Vagina (tissue), 2 donors: ENCODE results near the gene CAPN15.

Experiments used
- CTCF ChIP-seq, 3 experiments: fragments of 450-650 bp in 2 of 3; fragments of 200-600 bp in 1 of 3; sonication (generic) in 1 of 3; IDR thresholded peaks; one replicate each; pipeline ENCODE4 v1.5.1; 2017 to 2019; ENCODE audit warnings: antibody characterized with exemption in 3 of 3, mild to moderate bottlenecking in 2 of 3, moderate library complexity in 2 of 3
- POLR2A ChIP-seq, 2 donors: fragments of 450-650 bp; IDR thresholded peaks; one replicate each; pipeline ENCODE4 v1.6.1; 2017; ENCODE audit warnings: antibody characterized with exemption in 2 of 2, mild to moderate bottlenecking in 2 of 2, moderate library complexity in 2 of 2

DNA sequence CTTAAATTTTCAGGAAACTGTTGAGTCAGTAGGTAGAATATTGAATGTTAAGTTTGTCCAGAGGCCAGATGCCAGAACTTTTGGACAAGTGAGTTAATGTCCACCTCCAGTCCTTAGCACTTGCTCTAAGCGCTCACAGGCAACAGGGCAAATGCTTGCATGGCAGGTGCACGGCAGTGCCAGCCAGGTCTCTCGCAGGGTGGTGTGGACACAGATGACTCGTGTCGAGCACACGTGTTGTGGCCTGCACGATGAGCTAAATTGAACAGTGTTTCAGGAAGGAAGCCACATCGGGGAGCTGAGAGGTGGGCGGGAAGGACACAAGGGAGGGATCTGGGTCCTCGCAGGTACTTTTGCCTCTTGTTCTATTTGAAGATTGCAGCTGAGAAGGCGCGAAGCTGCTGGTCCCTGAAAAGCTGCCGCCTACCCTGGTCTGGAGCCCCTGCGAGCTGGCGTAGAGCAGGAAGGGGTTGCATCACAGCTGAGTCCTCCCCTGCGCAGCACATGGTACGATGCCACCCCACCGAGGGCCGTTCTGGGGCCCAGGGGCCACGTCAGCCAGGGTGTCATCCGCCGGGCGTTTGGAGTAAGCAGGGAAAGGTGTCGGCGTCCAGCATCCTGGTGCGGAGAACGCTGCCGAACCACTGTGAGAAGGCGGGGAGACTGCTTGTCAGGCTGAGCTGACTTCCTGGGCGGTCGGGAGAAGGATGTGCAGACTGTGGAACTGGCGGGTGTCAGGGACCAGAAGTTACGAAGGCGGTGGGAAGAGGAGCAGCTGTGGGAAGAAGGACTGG, 68.6 kb downstream of the CAPN15 start:
- TF ChIP-seq CTCF (IDR thresholded peaks at IDR 0.05) (no peak), POLR2A (IDR thresholded peaks at IDR 0.05) (no peak)
